Smooth muscle cell (in vitro differentiated cells): Measurements from ENCODE around the gene KCNQ1. TPM values are rescaled to one million over a fixed set of nuclear protein-coding genes. Genes with fewer than 3 reads are reported as not detected.

ENCODE experiments used
- DNase-seq: peaks from one replicate; lab custom pipeline; 2025; ENCODE audit not compliant: unreplicated experiment; lab: John Stamatoyannopoulos, UW
- H2AFZ ChIP-seq: fragments of 200-600 bp; sonication (generic); 2 replicates; pipeline ENCODE4 v1.6.0; 2016; ENCODE audit warnings: antibody characterized with exemption, low read depth, mild to moderate bottlenecking
- H3F3A ChIP-seq: fragments of 200-600 bp; sonication (generic); 2 replicates; pipeline ENCODE4 v1.6.0; 2017; ENCODE audit warnings: antibody characterized with exemption, low read depth
- H3K27ac ChIP-seq: fragments of 200-600 bp; sonication (generic); 2 replicates; pipeline ENCODE4 v1.5.1; 2016; ENCODE audit warnings: low read depth, mild to moderate bottlenecking
- H3K27me3 ChIP-seq: fragments of 200-600 bp; sonication (generic); 2 replicates; pipeline ENCODE4 v1.6.1; 2016; ENCODE audit warnings: low read depth, mild to moderate bottlenecking
- H3K36me3 ChIP-seq: fragments of 200-600 bp; sonication (generic); 2 replicates; pipeline ENCODE4 v1.5.1; 2016; ENCODE audit warnings: low read depth
- H3K4me1 ChIP-seq: fragments of 200-600 bp; sonication (generic); 2 replicates; pipeline ENCODE4 v1.5.1; 2016; ENCODE audit warnings: low read depth
- H3K4me2 ChIP-seq: fragments of 200-600 bp; sonication (generic); 2 replicates; pipeline ENCODE4 v1.6.0; 2016; ENCODE audit warnings: mild to moderate bottlenecking
- H3K4me3 ChIP-seq: fragments of 200-600 bp; sonication (generic); 2 replicates; pipeline ENCODE4 v1.5.1; 2016; ENCODE audit warnings: mild to moderate bottlenecking
- H3K79me2 ChIP-seq: fragments of 200-600 bp; sonication (generic); 2 replicates; pipeline ENCODE4 v1.6.0; 2016; ENCODE audit warnings: low read depth, mild to moderate bottlenecking
- H3K9ac ChIP-seq: fragments of 200-600 bp; sonication (generic); 2 replicates; pipeline ENCODE4 v1.6.0; 2016; ENCODE audit warnings: low read depth
- H3K9me3 ChIP-seq: fragments of 200-600 bp; sonication (generic); replicated peaks from 2 replicates; pipeline ENCODE4 v1.5.1; 2016; ENCODE audit warnings: low read depth
- H4K20me1 ChIP-seq: fragments of 200-600 bp; sonication (generic); 2 replicates; pipeline ENCODE4 v1.6.0; 2016; ENCODE audit warnings: low read depth
- WGBS: methylation state at CpG from one replicate; pipeline ENCODE4 v1.1.7; 2016; ENCODE audit warnings: low lambda C conversion rate; 5-methylcytosine and 5-hydroxymethylcytosine counted together
- polyA plus RNA-seq: library from polyadenylated mRNA; unstranded; fragments of >200 nt; fragmentation: Nextera tagmentation; extraction: Ambion mirVana; gene quantifications from 2 replicates; pipeline ENCODE4 v1.2.1, GENCODE V29; 2016
- total RNA-seq: library from RNA; depleted of rRNA; stranded (reverse); fragments of >200 nt; gene quantifications from 2 replicates; pipeline ENCODE4 v1.2.3, GENCODE V29; 2014
- TF ChIP-seq, protein P1 (sequence below): fragments of 200-600 bp; sonication (generic); IDR thresholded peaks from 2 replicates; pipeline ENCODE4 v1.5.1; 2017; ENCODE audit warnings: borderline replicate concordance, mild to moderate bottlenecking, antibody characterized with exemption; ENCODE audit not compliant: insufficient read depth, poor library complexity, severe bottlenecking

Gene KCNQ1
- total and polyA plus RNA-seq, 2 experiments from 2014 or later: 1.3 to 2.3 TPM

GRCh38 chr11:2708757-2709281, 264.0 kb downstream of the KCNQ1 start:
- H2AFZ ChIP-seq: no peak overlapping the region
- H3K27me3 ChIP-seq: no peaks in the 10 kb centered on the region
- no peak overlapping the region for H3K9ac ChIP-seq
- no peak for DNase-seq
- peak overlapping the region; percentile 64 for H3K27ac ChIP-seq
- H4K20me1 ChIP-seq: no peaks in the 10 kb centered on the region
- H3F3A ChIP-seq: peaks cover 4% of the 10 kb centered on the region
- TF ChIP-seq, protein P1, sequence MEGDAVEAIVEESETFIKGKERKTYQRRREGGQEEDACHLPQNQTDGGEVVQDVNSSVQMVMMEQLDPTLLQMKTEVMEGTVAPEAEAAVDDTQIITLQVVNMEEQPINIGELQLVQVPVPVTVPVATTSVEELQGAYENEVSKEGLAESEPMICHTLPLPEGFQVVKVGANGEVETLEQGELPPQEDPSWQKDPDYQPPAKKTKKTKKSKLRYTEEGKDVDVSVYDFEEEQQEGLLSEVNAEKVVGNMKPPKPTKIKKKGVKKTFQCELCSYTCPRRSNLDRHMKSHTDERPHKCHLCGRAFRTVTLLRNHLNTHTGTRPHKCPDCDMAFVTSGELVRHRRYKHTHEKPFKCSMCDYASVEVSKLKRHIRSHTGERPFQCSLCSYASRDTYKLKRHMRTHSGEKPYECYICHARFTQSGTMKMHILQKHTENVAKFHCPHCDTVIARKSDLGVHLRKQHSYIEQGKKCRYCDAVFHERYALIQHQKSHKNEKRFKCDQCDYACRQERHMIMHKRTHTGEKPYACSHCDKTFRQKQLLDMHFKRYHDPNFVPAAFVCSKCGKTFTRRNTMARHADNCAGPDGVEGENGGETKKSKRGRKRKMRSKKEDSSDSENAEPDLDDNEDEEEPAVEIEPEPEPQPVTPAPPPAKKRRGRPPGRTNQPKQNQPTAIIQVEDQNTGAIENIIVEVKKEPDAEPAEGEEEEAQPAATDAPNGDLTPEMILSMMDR: no peak
- peaks cover 8% of the 10 kb centered on the region for H3K4me1 ChIP-seq
- WGBS: 28% methylated on average over 14 of the region's 14 CpGs
- H3K36me3 ChIP-seq: no peaks in the 10 kb centered on the region
- peak overlapping the region; percentile 14 for H3K4me3 ChIP-seq
- peak overlapping the region; percentile 59 for H3K4me2 ChIP-seq
- no peaks in the 10 kb centered on the region for H3K9me3 ChIP-seq
- no peaks in the 10 kb centered on the region for H3K79me2 ChIP-seq

- no peaks in the 10 kb centered on the region for H3K36me3 ChIP-seq
- H3K9ac ChIP-seq: no peak overlapping the region
- H4K20me1 ChIP-seq: no peaks in the 10 kb centered on the region
- peaks cover 5% of the 10 kb centered on the region for H3K4me1 ChIP-seq
- DNase-seq: no peak
- no peak overlapping the region for H2AFZ ChIP-seq
- H3K27ac ChIP-seq: peak overlapping the region; percentile 64
- H3K27me3 ChIP-seq: no peaks in the 10 kb centered on the region
- H3K4me3 ChIP-seq: peak overlapping the region; percentile 14
- peak overlapping the region; percentile 59 for H3K4me2 ChIP-seq
- peaks cover 4% of the 10 kb centered on the region for H3F3A ChIP-seq
- no peaks in the 10 kb centered on the region for H3K9me3 ChIP-seq
- H3K79me2 ChIP-seq: no peaks in the 10 kb centered on the region
- TF ChIP-seq, protein P1: no peak
- 21% methylated on average over 8 of the region's 8 CpGs for WGBS
Observed at GRCh38 chr11:2709429-2709828, 264.6 kb downstream of the KCNQ1 start.

GRCh38 chr11:2711161-2711560, 266.4 kb downstream of the KCNQ1 start:
- no peaks in the 10 kb centered on the region for H4K20me1 ChIP-seq
- H3K36me3 ChIP-seq: no peaks in the 10 kb centered on the region
- 91% methylated on average over 6 of the region's 6 CpGs for WGBS

More at GRCh38 chr11:2711161-2711560, 266.4 kb downstream of the KCNQ1 start:
- Histone ChIP-seq H3K4me3 (no peak overlapping the region), H3K27ac (no peak overlapping the region), H3F3A (peaks cover 4% of the 10 kb centered on the region), H3K9me3 (no peaks in the 10 kb centered on the region), H3K9ac (no peak overlapping the region), H3K4me2 (no peak overlapping the region), H3K27me3 (no peaks in the 10 kb centered on the region), H3K4me1 (peaks cover 5% of the 10 kb centered on the region), H3K79me2 (no peaks in the 10 kb centered on the region), H2AFZ (no peak overlapping the region)
- no peak for DNase-seq
- TF ChIP-seq, protein P1: no peak
